Activated CD4-positive, alpha-beta T cell treated with anti-CD3 and anti-CD28 coated beads for 36 hours (primary cell): ENCODE results near the gene LDHB. TPM values are rescaled to one million over a fixed set of nuclear protein-coding genes. Genes with fewer than 3 reads are reported as not detected.
A peak's percentile ranks its signal among the peaks of the same experiment; 100 is the strongest.
"Not testable (repeated sequence)": the region's sequence is repeated elsewhere in the genome, so short reads cannot be mapped to it uniquely, and the experiment has no call there.

Experiments
- ATAC-seq: fragments of 200-7000 bp; cut with Tn5 transposase; one replicate; pipeline ENCODE4 v1.10.0; 2021; ENCODE audit warnings: mild to moderate bottlenecking, moderate library complexity
- CTCF ChIA-PET: fragments of 350-600 bp; sonication (Branson Sonifier 250); formaldehyde crosslinking; loops from one replicate; lab custom pipeline; 2021; ENCODE audit warnings: antibody characterized with exemption; lab: Charles Lee
- POLR2A ChIA-PET: fragments of 350-600 bp; sonication (Branson Sonifier 250); formaldehyde crosslinking; loops from one replicate; lab custom pipeline; 2021; ENCODE audit warnings: antibody characterized with exemption, inconsistent platforms; lab: Charles Lee
- DNase-seq: peaks from one replicate; pipeline ENCODE4 v3.0.0-alpha.2; 2020
- H3K27ac Mint-ChIP-seq: one replicate; pipeline ENCODE4 v1.8.0; 2021; ENCODE audit warnings: mixed read lengths
- H3K27me3 Mint-ChIP-seq: one replicate; pipeline ENCODE4 v1.8.0; 2021; ENCODE audit warnings: mixed read lengths
- H3K36me3 Mint-ChIP-seq: one replicate; pipeline ENCODE4 v1.8.0; 2021; ENCODE audit warnings: low read depth, mixed read lengths
- H3K4me1 Mint-ChIP-seq: one replicate; pipeline ENCODE4 v1.8.0; 2021; ENCODE audit warnings: mixed read lengths
- H3K4me3 Mint-ChIP-seq: one replicate; pipeline ENCODE4 v1.8.0; 2021; ENCODE audit warnings: mild to moderate bottlenecking, moderate library complexity, mixed read lengths
- H3K9me3 Mint-ChIP-seq: one replicate; pipeline ENCODE4 v1.8.0; 2021; ENCODE audit warnings: low read depth, mixed read lengths
- intact Hi-C, 2 experiments: fragments of 100-400 bp; cut with DNase I in 1 of 2; cut with micrococcal nuclease in 1 of 2; formaldehyde crosslinking; loops; one replicate each; pipeline versions ENCODE4 v1.14.2 to v1.15.1; 2022 to 2024; cut with DNase I, micrococcal nuclease
- total RNA-seq, 2 experiments: library from RNA; stranded (reverse); gene quantifications; one replicate each; pipeline ENCODE4 v1.2.3, GENCODE V29; 2021

The LDHB gene
- total RNA-seq, 2 experiments from 2014 or later, result 918 to 1,852 TPM

DNA sequence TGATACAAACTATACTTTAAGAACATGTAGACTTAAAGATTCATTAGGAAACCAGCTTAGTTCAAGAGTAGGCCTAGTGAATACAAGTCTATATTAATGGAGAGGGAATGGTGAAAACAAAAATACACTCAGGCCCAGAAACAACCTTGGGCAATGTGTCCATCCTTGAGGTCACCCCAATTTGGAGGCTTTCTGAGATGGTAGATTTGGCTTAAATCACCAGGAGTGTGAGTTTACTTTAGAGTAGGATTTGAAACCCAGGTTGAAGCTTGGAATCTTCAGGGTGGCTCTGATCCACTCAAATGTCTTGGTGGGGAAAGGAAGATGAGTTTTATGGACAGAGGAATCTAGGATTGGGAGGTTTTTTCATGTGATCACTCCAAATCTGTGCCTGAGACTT, 10.5 kb downstream of the LDHB start:
- ATAC-seq (no peak), DNase-seq (no peak)
- Mint-ChIP-seq H3K9me3 (no peaks in the 10 kb centered on the region), H3K4me1 (peaks cover 87% of the 10 kb centered on the region), H3K36me3 (peaks cover 85% of the 10 kb centered on the region), H3K4me3 (no peak overlapping the region), H3K27ac (peak overlapping the region; percentile 4), H3K27me3 (no peaks in the 10 kb centered on the region)
- ChIA-PET CTCF (interaction anchor here (1.6 kb wide), 1 partner anchor 10 kb away, joined by 4 read pairs; no protein-coding TSS in a partner anchor), POLR2A (interaction anchor here (0.9 kb wide), 1 partner anchor 33 kb away, joined by 3 read pairs; no protein-coding TSS in a partner anchor)
- intact Hi-C loops, result no loop called here

DNA sequence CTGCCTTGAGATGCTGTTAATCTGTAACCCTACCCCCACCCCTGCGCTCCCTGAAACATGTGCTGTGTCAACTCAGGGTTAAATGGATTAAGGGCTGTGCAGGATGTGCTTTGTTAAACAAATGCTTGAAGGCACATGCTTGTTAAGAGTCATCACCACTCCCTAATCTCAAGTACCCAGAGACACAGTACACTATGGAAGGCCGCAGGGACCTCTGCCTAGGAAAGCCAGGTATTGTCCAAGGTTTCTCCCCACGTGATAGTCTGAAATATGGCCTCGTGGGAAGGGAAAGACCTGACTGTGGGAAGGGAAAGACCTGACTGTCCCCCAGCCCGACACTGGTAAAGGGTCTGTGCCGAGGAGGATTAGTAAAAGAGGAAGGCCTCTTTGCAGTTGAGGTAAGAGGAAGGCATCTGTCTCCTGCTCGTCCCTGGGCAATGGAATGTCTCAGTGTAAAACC, 12.6 kb downstream of the LDHB start:
- H3K27me3 Mint-ChIP-seq, POLR2A ChIA-PET, DNase-seq, H3K4me3 Mint-ChIP-seq, H3K9me3 Mint-ChIP-seq, intact Hi-C loops, ATAC-seq: not testable (repeated sequence)
- CTCF ChIA-PET, result interaction anchor here (0.9 kb wide), 1 partner anchor 12 kb away, joined by 4 read pairs; the partner anchor contains the start of gene LDHB
- Mint-ChIP-seq H3K36me3 (peaks cover 85% of the 10 kb centered on the region), H3K27ac (peak overlapping the region; percentile 79), H3K4me1 (peaks cover 85% of the 10 kb centered on the region)

DNA sequence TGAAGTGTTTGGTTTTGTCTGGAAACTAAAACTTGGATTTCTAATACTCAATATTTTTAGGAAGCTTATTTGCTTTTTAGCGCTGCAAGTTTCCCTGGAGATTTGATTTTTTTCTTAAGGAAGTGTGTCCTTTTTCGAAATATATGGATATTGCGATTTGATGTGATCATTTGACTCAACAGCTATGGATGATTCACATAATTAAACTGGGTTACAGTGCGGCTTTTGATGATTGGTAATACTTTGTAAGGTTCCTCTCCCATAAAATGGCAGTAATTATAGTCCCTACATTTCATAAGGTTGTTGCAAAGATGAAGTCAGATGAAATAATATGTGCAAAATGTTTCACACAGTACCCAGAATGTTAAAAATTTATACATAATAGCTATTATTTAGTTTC, 13.1 kb downstream of the LDHB start:
- peaks cover 84% of the 10 kb centered on the region for H3K36me3 Mint-ChIP-seq
- CTCF ChIA-PET, result interaction anchor here (0.9 to 1.1 kb wide), 2 partner anchors 11 to 13 kb away, joined by 4 read pairs; partner anchors contain the start of gene LDHB
- H3K27me3 Mint-ChIP-seq, result no peaks in the 10 kb centered on the region
- DNase-seq, result no peak
- intact Hi-C loops, result loop anchor here in 1 of 2 experiments (5.0 kb wide), 1 partner anchor 33 kb away; no protein-coding TSS in a partner anchor
- POLR2A ChIA-PET, result no interaction called here
- no peak for ATAC-seq
- H3K9me3 Mint-ChIP-seq, result no peaks in the 10 kb centered on the region
- peaks cover 83% of the 10 kb centered on the region for H3K4me1 Mint-ChIP-seq
- no peak overlapping the region for H3K4me3 Mint-ChIP-seq
- H3K27ac Mint-ChIP-seq, result peak overlapping the region; percentile 91

DNA sequence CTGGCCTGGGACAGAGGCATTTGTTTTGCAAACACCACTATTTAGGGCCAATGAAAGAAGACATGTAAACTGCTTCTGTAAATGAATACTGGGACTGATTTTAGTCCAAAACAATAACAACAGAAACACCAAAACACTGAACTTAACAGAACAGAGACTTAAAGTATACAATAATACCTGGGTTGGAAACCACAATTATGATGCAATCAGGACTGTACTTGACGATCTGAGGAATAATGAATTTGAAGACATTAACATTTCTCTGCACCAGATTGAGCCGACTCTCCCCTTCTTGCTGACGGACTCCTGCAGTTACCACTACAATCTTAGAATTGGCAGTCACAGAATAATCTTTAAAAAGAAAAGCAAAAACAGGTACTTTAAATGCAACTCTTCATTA, 13.9 kb downstream of the LDHB start:
- H3K9me3 Mint-ChIP-seq, result no peaks in the 10 kb centered on the region
- intact Hi-C loops, result loop anchor here in 1 of 2 experiments (5.0 kb wide), 1 partner anchor 34 kb away; no protein-coding TSS in a partner anchor
- no peaks in the 10 kb centered on the region for H3K27me3 Mint-ChIP-seq
- H3K4me1 Mint-ChIP-seq, result peaks cover 86% of the 10 kb centered on the region
- peak overlapping the region; percentile 16 for H3K4me3 Mint-ChIP-seq
- ChIA-PET CTCF (interaction anchor here (1.0 to 1.7 kb wide), 4 partner anchors 9 to 37 kb away, joined by 3 to 6 read pairs (median 4); no protein-coding TSS in a partner anchor), POLR2A (no interaction called here)
- H3K27ac Mint-ChIP-seq, result peak overlapping the region; percentile 91
- no peak for ATAC-seq
- DNase-seq, result no peak
- peaks cover 85% of the 10 kb centered on the region for H3K36me3 Mint-ChIP-seq

DNA sequence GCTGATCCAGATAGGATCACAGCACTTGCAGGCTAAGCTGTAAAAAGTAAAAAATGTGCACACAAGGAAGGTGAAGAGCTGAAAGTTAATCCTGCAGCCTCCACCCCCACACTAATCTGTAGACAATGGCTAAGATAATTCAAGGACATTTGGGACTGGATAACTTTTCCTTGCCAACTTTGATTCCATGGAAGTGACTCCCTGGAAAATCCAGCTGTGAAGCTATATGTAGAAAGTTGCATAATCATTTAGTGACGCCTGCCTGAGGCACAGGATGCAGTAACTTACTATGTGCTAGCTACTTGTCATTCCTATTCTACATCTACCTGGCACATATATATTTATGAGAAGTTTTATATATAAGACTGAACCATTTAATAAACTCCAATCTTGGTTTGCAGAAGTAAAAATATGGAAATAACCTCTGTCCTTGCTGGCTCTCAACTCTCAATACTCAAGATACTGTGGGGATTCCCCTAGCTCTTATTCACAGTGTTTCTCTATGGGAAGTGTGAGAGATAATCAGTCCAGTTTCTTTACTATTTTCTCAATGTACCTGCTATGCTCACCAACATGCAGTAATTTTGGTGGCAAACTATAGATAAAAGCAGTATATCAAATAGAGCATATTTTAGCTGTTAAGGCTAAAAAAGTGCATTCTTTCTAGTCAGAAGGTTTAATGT, 14.8 kb downstream of the LDHB start:
- Mint-ChIP-seq H3K27me3 (no peaks in the 10 kb centered on the region), H3K4me3 (no peak overlapping the region), H3K27ac (peak overlapping the region; percentile 91), H3K36me3 (peaks cover 84% of the 10 kb centered on the region), H3K9me3 (no peaks in the 10 kb centered on the region), H3K4me1 (peaks cover 83% of the 10 kb centered on the region)
- DNase-seq (no peak), ATAC-seq (peak; percentile 90)
- POLR2A ChIA-PET, result interaction anchor here (0.8 to 0.9 kb wide), 2 partner anchors 9 to 15 kb away, joined by 3 to 5 read pairs; partner anchors contain the start of gene LDHB
- CTCF ChIA-PET, result interaction anchor here (0.6 to 1.7 kb wide), 5 partner anchors 10 to 145 kb away, joined by 3 to 6 read pairs (median 3); no protein-coding TSS in a partner anchor
- intact Hi-C loops, result loop anchor here in 1 of 2 experiments (5.0 kb wide), 1 partner anchor 34 kb away; no protein-coding TSS in a partner anchor

DNA sequence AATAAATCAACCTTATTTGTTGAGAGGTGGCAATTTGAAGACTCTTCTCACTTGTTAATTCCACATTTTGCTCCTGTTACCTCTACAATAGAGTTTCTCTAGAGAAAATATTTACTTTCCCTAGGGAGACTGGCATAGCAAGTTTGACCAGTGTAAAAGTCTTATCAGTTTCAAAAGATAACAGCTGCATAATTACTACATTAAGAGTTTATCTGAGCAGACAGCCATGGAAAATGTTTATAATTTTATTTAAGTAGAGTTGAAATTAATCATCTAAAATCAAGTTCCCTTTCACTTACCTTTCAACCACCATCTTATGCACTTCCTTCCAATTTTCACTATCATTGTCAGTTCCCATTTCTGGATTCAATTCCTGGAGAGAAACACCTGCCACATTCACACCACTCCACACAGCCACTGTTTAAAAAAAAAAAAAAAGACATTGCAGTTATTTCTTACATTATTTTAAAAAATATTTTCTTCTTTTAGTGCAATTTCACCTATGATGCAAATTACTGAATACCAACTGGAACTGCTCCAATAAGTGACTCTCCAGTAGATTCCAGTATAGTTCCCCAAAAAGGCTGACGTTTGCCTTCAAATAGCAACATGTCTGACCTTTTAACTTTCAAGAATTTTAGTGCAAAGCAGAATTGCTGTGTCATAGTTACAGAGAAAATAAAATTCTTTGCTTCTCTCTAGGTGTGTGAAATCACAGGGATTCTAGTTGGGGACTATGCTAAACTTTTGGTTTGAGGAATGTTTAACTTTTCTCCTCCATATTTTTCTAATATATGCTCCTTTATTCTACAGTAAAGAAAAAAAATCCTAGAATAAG, 19.4 kb downstream of the LDHB start:
- Mint-ChIP-seq H3K27me3 (no peaks in the 10 kb centered on the region), H3K4me3 (no peak overlapping the region), H3K9me3 (no peaks in the 10 kb centered on the region), H3K27ac (peak overlapping the region; percentile 70), H3K4me1 (peaks cover 49% of the 10 kb centered on the region), H3K36me3 (peaks cover 81% of the 10 kb centered on the region)
- no peak for DNase-seq
- CTCF ChIA-PET, result no interaction called here
- no peak for ATAC-seq
- POLR2A ChIA-PET, result no interaction called here
- intact Hi-C loops, result no loop called here

DNA sequence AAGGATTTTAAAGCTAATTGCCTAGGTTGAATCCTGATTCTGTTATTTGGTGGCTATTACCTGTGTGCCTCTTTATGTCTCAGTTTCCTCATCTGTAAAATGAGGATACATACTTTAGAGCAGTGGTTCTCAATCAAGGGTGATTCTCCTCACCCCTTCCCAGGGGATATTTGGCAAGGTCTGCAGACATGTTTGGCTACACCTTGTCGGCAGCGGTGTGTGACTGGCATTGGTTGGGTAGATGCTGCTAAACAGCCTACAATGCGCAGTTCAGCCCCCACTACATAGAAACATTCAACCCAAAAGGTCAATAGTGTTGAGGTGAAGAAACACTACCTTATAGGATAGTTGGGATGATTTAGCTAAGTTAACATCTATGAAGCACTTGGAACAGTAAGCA, 23.4 kb downstream of the LDHB start:
- no peak for ATAC-seq
- H3K9me3 Mint-ChIP-seq, result peaks cover 7% of the 10 kb centered on the region
- H3K4me3 Mint-ChIP-seq, result no peak overlapping the region
- no peak overlapping the region for H3K27ac Mint-ChIP-seq
- CTCF ChIA-PET, result interaction anchor here (1.2 to 1.4 kb wide), 3 partner anchors 18 to 46 kb away, joined by 3 to 5 read pairs (median 3); no protein-coding TSS in a partner anchor
- intact Hi-C loops, result no loop called here
- DNase-seq, result no peak
- POLR2A ChIA-PET, result interaction anchor here (1.2 kb wide), 1 partner anchor 8 kb away, joined by 3 read pairs; no protein-coding TSS in a partner anchor
- H3K36me3 Mint-ChIP-seq, result peaks cover 75% of the 10 kb centered on the region
- H3K27me3 Mint-ChIP-seq, result no peaks in the 10 kb centered on the region
- H3K4me1 Mint-ChIP-seq, result peaks cover 15% of the 10 kb centered on the region

DNA sequence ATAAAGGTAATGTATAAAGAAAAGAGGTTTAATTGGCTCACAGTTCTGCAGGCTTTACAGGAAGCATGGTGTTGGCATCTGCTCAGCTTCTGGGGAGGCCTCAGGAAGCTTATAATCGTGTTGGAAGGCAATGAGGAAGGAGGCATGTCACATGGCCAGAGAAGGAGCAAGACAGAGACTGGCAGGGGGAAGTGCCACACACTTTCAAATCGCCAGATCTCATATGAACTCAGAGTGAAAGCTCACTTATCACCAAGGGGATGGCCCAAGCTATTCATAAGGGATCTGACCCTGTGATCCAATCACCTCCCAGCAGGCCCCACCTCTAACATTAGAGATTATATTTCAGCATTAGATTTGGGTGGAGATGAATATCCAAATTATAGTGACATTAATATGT, 26.3 kb downstream of the LDHB start:
- Mint-ChIP-seq H3K4me1 (no peaks in the 10 kb centered on the region), H3K36me3 (peaks cover 66% of the 10 kb centered on the region), H3K9me3 (peaks cover 9% of the 10 kb centered on the region), H3K27me3 (no peaks in the 10 kb centered on the region), H3K27ac (no peak overlapping the region), H3K4me3 (no peak overlapping the region)
- DNase-seq (no peak), ATAC-seq (peak; percentile 49)
- intact Hi-C loops, result no loop called here
- ChIA-PET POLR2A (no interaction called here), CTCF (interaction anchor here (0.7 kb wide), 1 partner anchor 41 kb away, joined by 3 read pairs; no protein-coding TSS in a partner anchor)

DNA sequence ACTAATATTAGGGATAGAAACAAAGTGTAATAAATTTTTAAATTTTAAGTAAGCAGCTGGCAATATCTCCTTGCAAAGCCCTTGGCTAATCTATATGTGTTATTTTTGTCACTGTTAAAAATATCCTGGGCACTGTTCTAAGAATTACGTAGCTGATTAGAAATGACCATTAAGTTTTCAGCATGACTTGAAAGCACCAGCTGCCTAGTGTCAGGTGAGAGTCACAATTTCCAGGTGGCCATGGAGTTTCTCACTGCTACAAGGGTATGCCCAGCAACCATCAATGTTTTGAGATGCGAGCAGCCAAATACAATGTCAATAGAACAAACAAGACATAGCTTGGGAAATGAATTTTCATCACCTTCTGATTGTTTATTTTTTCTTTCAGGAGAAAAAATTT, 29.7 kb downstream of the LDHB start:
- Mint-ChIP-seq H3K27me3 (no peaks in the 10 kb centered on the region), H3K27ac (no peak overlapping the region), H3K9me3 (peaks cover 18% of the 10 kb centered on the region), H3K36me3 (peaks cover 54% of the 10 kb centered on the region), H3K4me1 (no peaks in the 10 kb centered on the region), H3K4me3 (no peak overlapping the region)
- ATAC-seq, result no peak
- intact Hi-C loops, result no loop called here
- ChIA-PET POLR2A (interaction anchor here (0.6 kb wide), 1 partner anchor 53 kb away, joined by 4 read pairs; no protein-coding TSS in a partner anchor), CTCF (interaction anchor here (0.8 to 2.2 kb wide), 2 partner anchors 23 to 53 kb away, joined by 5 to 8 read pairs; no protein-coding TSS in a partner anchor)
- no peak for DNase-seq

DNA sequence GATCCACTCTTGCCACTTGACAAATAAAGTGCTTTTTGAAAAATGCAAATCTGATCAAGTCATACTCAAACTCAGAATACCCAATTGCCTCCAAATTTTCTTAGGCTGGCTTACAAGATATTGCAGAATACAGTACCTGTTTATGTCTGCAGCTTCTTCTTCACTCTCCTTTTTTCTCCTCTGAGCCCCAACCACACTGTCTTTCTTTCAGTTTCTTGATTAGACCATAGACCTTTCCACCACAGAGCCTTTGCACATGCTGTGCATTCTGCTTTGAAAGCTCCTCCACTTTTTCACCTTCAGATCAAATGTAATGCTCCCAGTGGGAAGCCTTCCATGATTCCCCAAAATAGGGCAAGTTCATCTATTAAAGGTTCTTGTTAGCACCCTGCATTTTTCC, 39.1 kb downstream of the LDHB start:
- ChIA-PET POLR2A (no interaction called here), CTCF (interaction anchor here (0.7 kb wide), 1 partner anchor 70 kb away, joined by 3 read pairs; no protein-coding TSS in a partner anchor)
- peak; percentile 21 for DNase-seq
- Mint-ChIP-seq H3K4me3 (no peak overlapping the region), H3K27ac (peak overlapping the region; percentile 44), H3K36me3 (peaks cover 16% of the 10 kb centered on the region), H3K27me3 (no peaks in the 10 kb centered on the region), H3K9me3 (peaks cover 11% of the 10 kb centered on the region), H3K4me1 (peaks cover 49% of the 10 kb centered on the region)
- intact Hi-C loops, result no loop called here
- peak; percentile 26 for ATAC-seq

DNA sequence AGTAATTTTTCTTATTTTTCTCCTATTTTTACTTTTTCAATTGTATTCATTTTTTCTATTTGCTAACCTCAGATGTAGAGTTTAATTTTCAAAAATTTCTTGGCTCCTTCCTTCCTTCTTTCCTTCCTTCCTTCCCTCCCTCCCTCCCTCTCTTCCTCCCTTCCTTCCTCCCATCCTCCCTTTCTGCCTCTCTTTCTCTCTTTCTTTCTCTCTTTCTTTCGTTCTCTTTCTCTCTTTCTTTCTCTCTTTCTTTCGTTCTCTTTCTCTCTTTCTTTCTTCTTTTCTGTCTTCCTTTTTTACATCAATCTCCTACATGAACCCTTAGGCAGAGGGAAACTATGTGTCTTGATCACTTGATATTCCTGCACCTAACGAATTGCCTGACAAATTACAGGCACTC, 40.6 kb downstream of the LDHB start:
- ATAC-seq, result no peak
- no peak overlapping the region for H3K4me3 Mint-ChIP-seq

More for the DNA sequence above, 40.6 kb downstream of the LDHB start:
- ChIA-PET POLR2A (no interaction called here), CTCF (no interaction called here)
- H3K4me1 Mint-ChIP-seq, result peaks cover 62% of the 10 kb centered on the region
- H3K27ac Mint-ChIP-seq, result peak overlapping the region; percentile 40
- H3K27me3 Mint-ChIP-seq, result no peaks in the 10 kb centered on the region
- H3K36me3 Mint-ChIP-seq, result peaks cover 15% of the 10 kb centered on the region
- H3K9me3 Mint-ChIP-seq, result peaks cover 11% of the 10 kb centered on the region
- DNase-seq, result no peak
- intact Hi-C loops, result no loop called here
